Ishikawa (cell line): ENCODE measurements around the gene GLB1L.

ENCODE experiments used
- CEBPB ChIP-seq: IDR thresholded peaks from 2 replicates; pipeline ENCODE4 v1.6.1; 2012
- CREB1 ChIP-seq: IDR thresholded peaks from 2 replicates; pipeline ENCODE4 v1.6.1; 2012; ENCODE audit warnings: low read depth
- EGR1 ChIP-seq: IDR thresholded peaks from 2 replicates; pipeline ENCODE4 v1.6.1; 2012
- EP300 ChIP-seq: IDR thresholded peaks from 2 replicates; pipeline ENCODE4 v1.6.1; 2012; ENCODE audit warnings: borderline replicate concordance
- FOXM1 ChIP-seq: IDR thresholded peaks from 2 replicates; pipeline ENCODE4 v1.6.1; 2012; ENCODE audit warnings: low read depth, borderline replicate concordance
- MAX ChIP-seq: IDR thresholded peaks from 2 replicates; pipeline ENCODE4 v1.6.1; 2012
- NFIC ChIP-seq: IDR thresholded peaks from 2 replicates; pipeline ENCODE4 v1.6.1; 2012
- RAD21 ChIP-seq: IDR thresholded peaks from 2 replicates; pipeline ENCODE4 v1.6.1; 2012; ENCODE audit warnings: low read depth
- REST ChIP-seq: IDR thresholded peaks from 2 replicates; pipeline ENCODE4 v1.6.1; 2012; ENCODE audit warnings: low read depth, mild to moderate bottlenecking
- TAF1 ChIP-seq: IDR thresholded peaks from 2 replicates; pipeline ENCODE4 v1.6.1; 2012; ENCODE audit warnings: low read depth, mild to moderate bottlenecking
- TCF12 ChIP-seq: IDR thresholded peaks from 2 replicates; pipeline ENCODE4 v1.6.1; 2012; ENCODE audit warnings: low read depth
- TEAD4 ChIP-seq: IDR thresholded peaks from 2 replicates; pipeline ENCODE4 v1.6.1; 2012
- USF1 ChIP-seq: IDR thresholded peaks from 2 replicates; pipeline ENCODE4 v1.6.1; 2012
- YY1 ChIP-seq: IDR thresholded peaks from 2 replicates; pipeline ENCODE4 v1.6.1; 2012; ENCODE audit warnings: low read depth
- ZBTB7A ChIP-seq: IDR thresholded peaks from 2 replicates; pipeline ENCODE4 v1.6.1; 2012; ENCODE audit warnings: low read depth

GLB1L gene

GRCh38 chr2:219268294-219268693, 23.1 kb upstream of the GLB1L start:
- TF ChIP-seq TCF12 (0 out of 2 replicates have a peak, but pooled peaks have one; percentile 21), EP300 (peak; percentile 58; the same call in 1 of the 2 replicates), TEAD4 (no peak), NFIC (peak; percentile 53)

GRCh38 chr2:219266886-219267285, 21.6 kb upstream of the GLB1L start:
- TF ChIP-seq ZBTB7A (no peak), MAX (no peak), TCF12 (no peak), RAD21 (no peak), CREB1 (no peak), NFIC (no peak)

- TF ChIP-seq REST = no peak
- no peak for TF ChIP-seq ZBTB7A
- no peak for TF ChIP-seq NFIC
- TF ChIP-seq CREB1 = no peak
- no peak for TF ChIP-seq TAF1
- TF ChIP-seq EP300 = no peak
- no peak for TF ChIP-seq TCF12
- no peak for TF ChIP-seq USF1
Observed at GRCh38 chr2:219266232-219266631, 21.0 kb upstream of the GLB1L start.

GRCh38 chr2:219261024-219261855, 16.0 kb upstream of the GLB1L start:
- no peak for TF ChIP-seq YY1
- TF ChIP-seq CREB1 = no peak
- no peak for TF ChIP-seq TEAD4
- TF ChIP-seq NFIC = no peak
- no peak for TF ChIP-seq FOXM1
- TF ChIP-seq EP300 = no peak
- TF ChIP-seq MAX = no peak
- no peak for TF ChIP-seq USF1
- TF ChIP-seq TCF12 = no peak
- no peak for TF ChIP-seq ZBTB7A
- no peak for TF ChIP-seq REST
- no peak for TF ChIP-seq CEBPB
- no peak for TF ChIP-seq RAD21
- TF ChIP-seq TAF1 = no peak
- no peak for TF ChIP-seq EGR1

GRCh38 chr2:219254590-219255201, 9.5 kb upstream of the GLB1L start:
- TF ChIP-seq FOXM1 (no peak), REST (no peak), TEAD4 (no peak), TCF12 (no peak), EGR1 (no peak), EP300 (no peak), USF1 (no peak), CREB1 (no peak), MAX (no peak), RAD21 (no peak), ZBTB7A (no peak), YY1 (no peak), NFIC (no peak), TAF1 (no peak), CEBPB (no peak)
